ENCODE results near the gene MACROD2.

MACROD2 gene

DNA sequence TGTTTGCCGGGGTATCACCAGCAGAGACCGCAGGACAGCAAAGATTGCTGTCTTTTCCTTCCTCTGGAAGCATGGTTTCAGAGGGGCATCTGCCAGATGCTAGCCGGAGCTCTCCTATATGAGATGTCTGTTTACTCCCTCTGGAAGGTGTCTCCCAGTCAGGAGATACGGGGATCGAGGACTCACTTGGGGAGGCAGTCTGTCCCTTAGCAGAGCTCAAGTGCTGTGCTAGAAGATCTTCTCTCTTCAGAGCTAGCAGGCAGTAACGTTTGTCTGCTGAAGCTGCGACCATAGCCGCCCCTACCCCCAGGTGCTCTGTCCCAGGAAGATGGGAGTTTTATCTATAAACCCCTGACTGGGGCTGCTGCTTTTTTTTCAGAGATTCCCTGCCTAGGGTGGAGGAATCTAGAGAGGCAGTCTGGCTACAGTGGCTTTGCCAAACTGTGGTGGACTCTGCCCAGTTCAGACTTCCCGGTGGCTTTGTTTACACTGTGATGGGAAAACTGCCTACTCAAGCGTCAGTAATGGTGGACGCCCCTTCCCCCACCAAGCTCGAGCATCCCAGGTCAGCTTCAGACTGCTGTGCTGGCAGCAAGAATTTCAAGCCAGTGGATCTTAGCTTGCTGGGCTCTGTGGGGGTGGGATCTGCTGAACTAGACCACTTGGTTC lies 475.0 kb downstream of the MACROD2 start:
- DNase-seq (ENCODE audit: low spot score), result no peak

DNA sequence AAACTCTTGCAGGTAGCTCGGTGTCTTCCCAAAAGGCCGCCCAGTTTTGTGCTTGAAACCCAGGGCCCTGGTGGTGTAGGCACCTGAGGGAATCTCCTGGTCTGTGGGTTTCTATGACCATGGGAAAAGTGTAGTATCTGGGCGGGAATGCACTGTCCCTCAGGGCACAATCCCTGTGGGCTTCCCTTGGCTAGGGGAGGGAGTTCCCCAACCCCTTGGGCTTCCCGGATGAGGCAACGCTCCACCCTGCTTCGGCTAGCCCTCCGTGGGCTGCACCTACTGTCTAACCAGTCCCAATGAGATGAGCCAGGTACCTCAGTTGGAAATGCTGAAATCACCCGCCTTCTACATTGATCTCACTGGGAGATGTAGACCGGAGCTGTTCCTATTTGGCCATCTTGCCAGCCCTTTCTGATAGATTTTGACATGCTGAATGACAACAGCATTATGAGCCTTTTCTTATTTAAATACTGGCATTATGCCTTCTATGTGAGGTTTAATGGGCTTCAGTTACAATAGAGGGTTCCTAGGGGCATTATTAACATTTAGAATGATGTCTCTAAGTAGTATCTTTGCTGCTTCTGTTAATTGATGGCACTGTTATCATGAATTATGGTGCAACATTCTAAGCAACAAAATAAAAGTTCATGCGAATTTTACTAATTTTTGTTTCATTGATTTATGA lies 475.8 kb downstream of the MACROD2 start:
- DNase-seq (ENCODE audit: low spot score), result no peak

GRCh38 chr20:14477125-14477524 lies 481.8 kb downstream of the MACROD2 start:
- no peak for DNase-seq (ENCODE audit: low spot score)

DNA sequence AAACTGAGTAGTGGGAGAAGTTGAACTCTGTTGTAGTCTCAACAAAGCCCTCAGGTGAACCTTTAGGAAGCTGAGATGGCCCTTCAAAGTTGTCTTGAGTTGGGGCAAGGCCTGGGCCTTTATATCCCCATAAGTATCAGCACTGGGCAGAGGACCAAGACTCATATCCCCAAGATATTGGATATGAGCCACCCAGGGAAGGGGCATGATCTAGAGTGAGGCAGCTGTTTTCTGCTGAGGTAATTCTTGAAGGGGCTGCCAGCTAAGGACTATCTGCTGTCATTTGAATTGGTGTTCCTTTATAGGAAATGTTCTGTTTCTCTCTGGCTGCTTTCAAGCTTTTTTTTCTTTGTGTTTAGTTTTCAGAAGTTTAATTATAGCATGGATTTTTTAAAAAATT lies 482.8 kb downstream of the MACROD2 start:
- no peak for DNase-seq (ENCODE audit: low spot score)

DNA sequence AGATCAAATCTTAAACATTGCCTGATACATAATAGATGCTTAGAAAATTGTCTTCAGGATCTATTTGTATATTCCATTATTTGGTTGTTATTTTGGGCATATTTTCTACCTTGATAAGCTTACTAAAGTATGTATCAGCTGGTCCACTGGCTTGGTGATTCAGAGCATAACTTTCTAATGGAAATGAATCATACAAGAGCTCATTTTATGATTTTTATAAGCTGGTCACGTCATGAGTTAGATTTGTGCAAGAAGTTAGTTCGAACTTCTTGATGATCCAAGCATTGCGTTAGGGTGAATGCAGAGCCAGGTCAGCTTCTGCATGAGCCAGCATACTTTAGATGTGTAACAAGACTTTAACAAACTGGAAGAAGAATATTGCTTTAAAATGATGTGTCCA lies 486.5 kb downstream of the MACROD2 start:
- no peak for DNase-seq (ENCODE audit: low spot score)

DNA sequence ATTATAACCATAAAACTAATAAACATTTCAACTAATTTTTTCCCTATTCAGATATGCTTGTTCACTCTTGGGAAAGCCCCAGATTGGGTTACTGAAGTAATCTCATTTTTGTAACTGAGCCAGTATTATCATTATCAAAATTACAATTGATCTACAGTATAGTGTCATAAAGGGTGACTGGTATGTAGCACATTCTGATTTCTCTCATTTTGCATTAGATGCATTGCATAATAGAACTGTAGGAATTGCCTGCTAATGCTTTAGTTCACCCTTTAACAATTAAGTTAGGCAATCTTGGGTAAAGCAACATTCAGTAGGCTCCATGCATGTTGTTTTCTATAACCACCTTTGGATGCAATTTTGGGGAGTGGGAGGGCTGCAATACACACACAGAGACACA lies 492.9 kb downstream of the MACROD2 start:
- DNase-seq (ENCODE audit: low spot score), result no peak

GRCh38 chr20:14488756-14489479 lies 493.6 kb downstream of the MACROD2 start:
- DNase-seq (ENCODE audit: low spot score), result no peak

DNA sequence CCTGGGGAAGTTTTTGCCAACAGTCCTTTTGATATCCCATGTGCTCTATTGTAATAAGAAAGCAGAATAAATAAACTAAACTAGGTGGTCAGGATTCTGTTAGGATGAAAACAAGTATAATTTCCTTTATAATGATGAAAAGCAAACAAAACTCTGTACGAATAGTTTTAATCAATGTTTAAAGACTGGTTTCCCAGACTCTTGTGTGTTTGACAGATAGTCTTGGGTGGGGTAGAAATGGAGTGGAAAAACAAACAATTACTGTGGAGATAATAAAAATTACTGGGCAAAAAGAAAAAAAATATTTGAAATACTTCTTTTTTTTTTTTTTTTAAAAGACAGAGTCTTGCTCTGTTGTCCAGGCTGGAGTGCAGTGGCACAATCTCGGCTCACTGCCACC lies 494.2 kb downstream of the MACROD2 start:
- DNase-seq (ENCODE audit: low spot score), result no peak

DNA sequence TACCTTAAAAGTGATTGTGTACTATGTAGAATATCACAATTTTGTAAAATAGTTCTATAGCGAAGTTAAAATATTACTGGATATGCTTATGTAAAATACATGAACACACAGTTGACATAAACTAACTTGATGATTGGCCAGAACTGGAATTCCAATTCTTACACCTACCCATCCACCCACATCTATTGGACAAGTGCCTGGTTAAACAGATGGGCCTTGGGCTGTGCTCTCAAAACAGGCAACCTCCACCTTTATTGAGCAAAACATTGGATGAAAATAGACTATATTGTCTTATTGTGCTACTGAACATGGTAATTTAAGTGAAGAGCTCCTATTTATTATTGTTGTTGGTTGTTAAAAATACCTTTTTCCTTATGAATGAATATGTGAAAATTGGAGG lies 496.1 kb downstream of the MACROD2 start:
- no peak for DNase-seq (ENCODE audit: low spot score)

GRCh38 chr20:14493408-14493807 lies 498.1 kb downstream of the MACROD2 start:
- no peak for DNase-seq (ENCODE audit: low spot score)

GRCh38 chr20:14494355-14494754 lies 499.0 kb downstream of the MACROD2 start:
- no peak for DNase-seq (ENCODE audit: low spot score)

- no peak for DNase-seq (ENCODE audit: low spot score)
These were observed 499.8 kb downstream of the MACROD2 start for GRCh38 chr20:14495066-14495465.

DNA sequence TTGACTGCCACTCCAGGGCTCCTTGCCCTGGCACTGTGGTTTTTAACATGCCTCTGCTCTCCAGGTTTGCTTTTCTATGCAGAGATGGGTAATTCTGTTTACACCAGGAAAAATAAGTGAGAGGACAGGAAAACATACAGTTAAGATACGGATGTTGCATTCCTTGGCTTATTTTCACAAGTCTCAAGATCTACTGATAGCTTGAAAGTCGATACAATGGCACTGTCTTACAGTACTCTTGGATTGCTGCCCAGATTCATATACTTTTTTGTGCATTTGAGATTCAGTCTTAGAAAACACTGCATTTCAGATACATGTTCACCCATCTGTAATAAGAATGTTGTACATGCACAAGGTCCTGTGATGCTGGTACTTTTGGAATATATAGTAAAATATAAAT lies 501.7 kb downstream of the MACROD2 start:
- no peak for DNase-seq (ENCODE audit: low spot score)

GRCh38 chr20:14498772-14499171 lies 503.5 kb downstream of the MACROD2 start:
- no peak for DNase-seq (ENCODE audit: low spot score)

DNA sequence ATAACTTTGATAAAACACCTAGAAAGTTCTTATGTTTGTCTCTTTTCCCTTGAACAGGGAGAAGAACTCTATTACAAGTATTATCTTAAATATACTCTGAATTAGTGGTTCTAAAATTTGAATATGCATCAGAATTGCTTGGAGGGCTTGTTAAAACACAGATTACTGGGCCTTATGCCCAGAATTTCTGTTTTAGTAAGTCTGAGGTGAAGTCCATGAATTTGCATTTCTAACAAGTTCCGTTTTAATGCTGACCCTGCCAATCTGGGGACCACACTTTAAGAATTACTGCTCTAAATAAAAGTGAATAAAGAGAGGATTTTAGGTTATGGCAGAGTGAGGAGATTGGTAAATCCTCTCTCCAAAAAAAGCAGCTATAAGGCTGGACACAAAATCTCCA lies 510.2 kb downstream of the MACROD2 start:
- DNase-seq (ENCODE audit: low spot score), result no peak

DNA sequence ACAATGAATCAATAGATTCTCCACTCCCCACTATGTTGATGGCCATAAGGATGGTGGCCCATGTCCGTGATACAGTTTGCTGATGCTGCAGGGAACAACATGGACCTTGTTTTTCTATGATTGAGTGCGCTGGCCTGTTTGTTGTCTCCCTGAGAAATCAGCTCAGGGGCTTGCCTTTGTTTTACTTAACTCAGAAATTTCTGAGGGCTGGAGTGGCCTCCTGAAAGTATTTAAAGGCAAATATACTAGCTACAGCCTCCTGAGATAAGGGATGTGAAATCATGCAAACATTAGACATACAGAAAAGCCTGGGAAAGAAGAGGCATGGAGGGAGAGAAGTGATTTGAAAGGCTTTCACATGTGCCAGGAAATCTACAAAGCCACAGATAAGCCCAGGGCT lies 512.4 kb downstream of the MACROD2 start:
- DNase-seq (ENCODE audit: low spot score), result peak; percentile 37

DNA sequence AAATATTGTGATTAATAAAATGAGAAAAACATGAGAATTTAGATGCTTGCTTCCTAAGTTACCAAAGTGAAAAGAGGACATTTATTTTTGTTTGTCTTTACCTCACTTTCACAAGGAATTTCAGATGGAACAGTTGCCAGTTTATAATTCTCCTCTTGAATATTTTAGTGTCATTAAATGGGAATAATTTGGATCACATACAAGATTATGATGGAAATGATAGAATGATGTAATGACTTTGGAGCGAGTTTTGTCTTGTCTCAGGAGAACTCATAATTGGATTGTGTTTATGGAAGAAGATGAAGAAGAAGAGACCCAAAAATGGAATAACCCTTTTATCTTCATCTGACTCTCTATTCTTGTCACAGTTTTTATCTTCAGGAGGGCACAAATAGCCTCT lies 515.0 kb downstream of the MACROD2 start:
- no peak for DNase-seq (ENCODE audit: low spot score)

DNA sequence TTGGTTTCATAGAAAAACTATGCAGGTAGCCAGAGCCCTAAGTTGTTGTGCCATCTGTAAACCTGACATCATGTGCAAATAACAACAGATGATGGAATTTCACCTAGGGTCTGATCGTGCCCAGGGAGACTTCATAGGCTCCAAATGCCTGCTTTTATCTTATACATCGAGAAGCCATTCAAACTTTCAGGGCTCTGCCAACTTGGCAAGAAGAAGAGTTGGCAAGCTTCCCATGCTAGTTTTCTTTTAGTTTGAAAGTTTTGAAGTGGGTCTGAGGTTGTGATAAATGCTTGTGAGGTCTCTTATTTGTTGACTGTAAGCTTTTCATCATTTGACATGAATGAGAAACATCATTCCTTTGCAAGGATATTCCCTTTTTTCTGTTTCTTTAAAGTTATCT lies 517.5 kb downstream of the MACROD2 start:
- DNase-seq (ENCODE audit: low spot score), result no peak

DNA sequence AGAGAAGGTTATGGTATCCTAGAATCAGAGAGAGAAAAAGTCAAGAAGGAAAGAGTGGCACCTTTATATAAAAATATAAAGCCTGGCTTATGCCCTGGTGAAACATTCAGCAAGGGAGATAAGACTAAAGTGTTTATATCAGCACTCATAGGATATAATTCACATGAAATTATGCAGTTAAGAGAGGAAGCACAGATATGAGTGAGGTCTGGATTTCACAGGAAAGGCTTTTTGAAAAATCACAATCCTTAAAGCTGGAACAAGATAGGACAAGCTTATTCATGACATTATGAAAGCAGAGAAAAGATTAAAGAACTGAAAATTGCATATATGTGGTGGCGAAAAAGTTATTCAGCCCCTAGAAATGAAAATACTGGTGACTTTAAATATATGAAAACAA lies 523.3 kb downstream of the MACROD2 start:
- no peak for DNase-seq (ENCODE audit: low spot score)

GRCh38 chr20:14521016-14521415 lies 525.7 kb downstream of the MACROD2 start:
- no peak for DNase-seq (ENCODE audit: low spot score)

- no peak for DNase-seq (ENCODE audit: low spot score)
These were observed 526.1 kb downstream of the MACROD2 start for GRCh38 chr20:14521436-14521835.

DNA sequence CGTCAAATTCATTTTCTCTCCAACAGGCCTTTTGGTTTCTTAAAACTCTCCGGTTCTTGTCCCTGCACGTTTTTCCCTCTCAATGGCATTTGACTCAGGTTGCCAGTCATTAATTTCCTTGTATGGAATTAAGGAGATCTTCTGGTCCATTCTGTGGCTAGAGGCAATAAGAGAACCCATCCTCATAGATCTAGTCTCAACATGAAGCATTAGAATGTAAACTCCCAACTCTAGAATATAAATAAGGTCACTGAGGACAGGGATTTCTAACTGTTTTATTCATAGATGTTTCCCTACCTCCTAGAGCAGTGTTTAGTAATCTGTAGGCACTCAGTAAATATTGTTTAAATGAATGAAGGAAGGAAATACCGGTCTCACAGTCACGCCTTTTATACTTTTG lies 527.3 kb downstream of the MACROD2 start:
- no peak for DNase-seq (ENCODE audit: low spot score)

DNA sequence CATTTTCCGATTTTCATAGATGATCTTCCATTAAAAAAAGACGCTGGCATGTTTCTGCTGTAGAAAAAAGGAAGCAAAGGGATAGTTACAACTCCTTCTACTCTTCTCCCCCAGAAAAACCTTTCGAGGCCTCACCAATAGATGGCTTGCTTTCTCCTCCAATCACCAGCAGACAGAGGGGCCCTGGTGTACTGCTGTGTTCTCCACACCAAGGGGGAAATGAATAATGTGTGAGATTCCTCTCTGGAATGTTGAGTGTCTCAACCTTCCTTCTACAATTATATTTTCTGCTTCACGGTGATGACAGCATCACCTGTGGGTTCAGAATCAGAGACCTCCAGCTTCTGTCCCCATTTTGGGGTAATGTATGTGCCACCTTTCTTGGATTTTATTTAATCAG lies 527.8 kb downstream of the MACROD2 start:
- no peak for DNase-seq (ENCODE audit: low spot score)
